HG03521 (cell line): ENCODE data around the gene ZNF430.
"Not testable (repeated sequence)": the region's sequence is repeated elsewhere in the genome, so short reads cannot be mapped to it uniquely, and the experiment has no call there.

Experiments used
- ATAC-seq: cut with Tn5 transposase; IDR thresholded peaks from one replicate; pipeline ENCODE4 v1.9.1; 2021; ENCODE audit warnings: mild to moderate bottlenecking, moderate library complexity; ENCODE audit not compliant: unreplicated experiment

The ZNF430 gene

DNA sequence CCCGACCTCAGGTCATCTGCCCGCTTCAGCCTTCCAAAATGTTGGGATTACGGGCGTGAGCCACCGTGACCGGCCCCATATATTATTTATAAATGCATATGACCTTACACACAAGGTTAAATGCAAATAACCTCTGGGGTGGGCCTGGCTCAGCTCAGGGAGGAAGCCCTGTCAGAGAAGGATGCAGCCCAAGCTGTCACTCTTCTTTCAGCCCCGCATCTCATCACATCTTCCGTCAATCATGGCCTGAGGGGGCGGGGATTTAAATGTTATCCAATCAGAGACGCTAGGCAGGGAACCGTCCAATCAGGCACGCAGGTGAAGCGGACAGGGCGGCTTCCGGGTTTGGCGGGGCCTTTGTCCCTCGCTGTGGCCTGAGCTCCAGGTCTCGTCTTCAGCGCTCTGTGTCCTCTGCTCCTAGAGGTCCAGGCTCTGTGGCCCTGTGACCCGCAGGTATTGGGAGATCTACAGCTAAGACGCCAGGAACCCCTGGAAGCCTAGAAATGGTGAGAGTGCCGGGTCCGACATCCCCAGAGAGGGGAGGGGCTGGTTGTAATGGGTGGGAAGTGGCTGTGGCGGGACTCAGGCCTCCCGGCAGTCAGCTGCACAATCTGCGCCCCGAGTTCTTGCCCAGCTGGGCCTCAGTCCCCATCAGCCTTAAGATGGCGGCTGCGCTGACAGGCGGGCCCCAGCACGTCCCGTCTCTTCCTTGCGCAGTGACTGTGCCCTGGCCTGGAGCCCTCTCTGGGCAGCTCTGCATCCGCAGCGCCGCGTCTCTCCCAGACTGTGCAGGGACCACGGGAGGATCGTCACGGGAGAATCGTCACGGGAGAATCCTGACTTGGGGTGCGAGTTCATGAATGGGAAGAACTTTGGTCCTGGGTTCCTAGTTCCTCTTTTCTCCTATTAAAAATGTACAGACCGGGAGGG, at the start of gene ZNF430:
ZNF430 (plus strand) TSS at position 360 of the 930 bp plus-strand sequence; CDS start at position 504, 144 bp downstream.
- peak; percentile 95 for ATAC-seq

GRCh38 chr19:20992788-20993187, 27.7 kb upstream of the ZNF430 start:
- ATAC-seq = not testable (repeated sequence)

- peak; percentile 96 for ATAC-seq
These were observed 20.6 kb upstream of the ZNF430 start for GRCh38 chr19:20999731-21000352.

DNA sequence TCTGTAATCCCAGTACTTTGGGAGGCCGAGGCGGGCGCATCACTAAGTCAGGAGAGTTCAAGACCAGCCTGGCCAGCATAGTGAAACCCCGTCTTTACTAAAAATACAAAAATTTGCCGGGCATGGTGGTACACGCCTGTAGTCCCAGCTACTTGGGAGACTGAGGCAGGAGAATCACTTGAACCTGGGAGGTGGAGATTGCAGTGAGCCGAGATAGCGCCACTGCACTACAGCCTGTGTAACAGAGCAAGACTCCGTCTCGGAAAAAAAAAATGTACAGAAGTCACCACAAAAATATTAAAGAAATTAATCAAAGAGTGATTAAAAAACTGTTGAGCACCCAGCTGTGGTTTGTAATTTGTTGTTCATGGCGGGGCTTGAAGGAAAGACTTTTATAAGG, 781 bp downstream of the ZNF430 start:
- not testable (repeated sequence) for ATAC-seq

GRCh38 chr19:21022996-21023395, 2.5 kb downstream of the ZNF430 start:
- ATAC-seq = no peak

- ATAC-seq = no peak
These were observed 3.4 kb downstream of the ZNF430 start for GRCh38 chr19:21023901-21024300.

DNA sequence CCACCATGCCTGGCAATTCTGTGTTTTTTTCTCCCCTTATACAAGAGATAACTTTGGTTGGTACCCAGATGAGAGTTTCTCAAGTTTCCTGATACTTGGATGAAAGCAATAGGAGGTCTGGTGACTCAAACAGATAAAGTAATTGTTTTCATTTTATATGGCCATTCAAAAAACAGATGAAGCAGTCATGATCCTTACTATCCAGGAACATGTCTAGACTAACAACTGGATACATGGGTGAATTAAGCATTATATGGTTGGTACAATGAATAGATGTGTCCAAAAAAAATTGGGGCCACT, 8.5 kb downstream of the ZNF430 start:
- no peak for ATAC-seq

DNA sequence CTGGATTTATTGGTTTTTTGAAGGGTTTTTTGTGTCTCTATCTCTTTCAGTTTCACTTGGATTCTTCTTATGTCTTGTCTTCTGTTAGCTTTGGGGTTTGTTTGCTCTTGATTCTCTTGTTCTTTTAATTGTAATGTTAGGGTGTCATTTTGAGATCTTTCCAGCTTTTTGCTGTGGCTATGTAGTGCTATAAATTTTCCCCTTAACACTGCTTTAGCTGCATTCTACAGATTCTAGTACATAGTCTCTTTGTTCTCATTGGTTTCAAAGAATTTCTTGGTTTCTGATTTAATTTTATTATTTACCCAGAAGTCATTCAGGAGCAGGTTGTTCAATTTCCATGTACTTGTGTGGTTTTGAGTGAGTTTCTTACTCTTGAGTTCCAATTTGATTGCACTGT, 24.6 kb downstream of the ZNF430 start:
- no peak for ATAC-seq

DNA sequence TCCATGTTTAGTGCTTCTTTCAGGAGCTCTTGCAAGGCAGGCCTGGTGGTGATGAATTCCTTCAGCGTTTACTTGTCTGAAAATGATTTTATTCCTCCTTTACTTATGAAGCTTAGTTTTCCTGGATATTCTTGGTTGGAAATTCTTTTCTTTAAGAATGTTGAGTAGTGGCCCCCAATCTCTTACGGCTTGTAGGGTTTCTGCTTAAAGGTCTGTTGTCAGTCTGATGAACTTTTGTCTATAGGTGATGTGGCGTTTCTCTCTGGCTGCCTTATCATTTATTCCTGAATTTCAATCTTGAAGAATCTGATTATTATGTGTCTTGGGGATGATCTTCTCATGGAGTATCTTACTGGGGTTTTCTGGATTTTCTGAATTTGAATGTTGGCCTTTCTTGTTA, 26.0 kb downstream of the ZNF430 start:
- no peak for ATAC-seq

- no peak for ATAC-seq
These were observed 27.3 kb downstream of the ZNF430 start for GRCh38 chr19:21047716-21048115.

DNA sequence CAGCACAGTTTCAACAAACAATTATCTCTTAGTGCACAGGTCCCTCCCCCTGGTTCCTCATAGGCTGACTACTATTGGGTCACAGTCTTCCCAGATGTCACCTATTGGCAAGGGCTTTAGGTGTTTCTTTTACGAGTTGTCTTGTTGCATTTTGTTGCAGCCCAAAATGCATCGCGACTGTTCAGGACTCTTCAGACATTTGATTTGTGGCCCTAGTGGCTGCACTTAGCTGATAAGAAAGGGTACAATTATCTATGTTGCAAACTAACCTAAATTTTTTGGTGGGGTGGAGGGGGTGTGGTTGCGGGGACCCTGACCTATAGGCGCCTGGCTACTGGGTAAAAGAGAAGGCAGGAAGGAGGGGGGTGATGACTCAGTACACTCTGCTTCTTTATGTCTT, 32.4 kb downstream of the ZNF430 start:
- no peak for ATAC-seq

GRCh38 chr19:21065336-21065735, 44.9 kb downstream of the ZNF430 start:
- no peak for ATAC-seq

- ATAC-seq = peak; percentile 80
These were observed 61.8 kb downstream of the ZNF430 start, which contains the start of gene ZNF714 for GRCh38 chr19:21082011-21082975. Gene ZNF714 (plus strand): TSS chr19:21082203. CDS start chr19:21098269, 16,066 bp downstream.

DNA sequence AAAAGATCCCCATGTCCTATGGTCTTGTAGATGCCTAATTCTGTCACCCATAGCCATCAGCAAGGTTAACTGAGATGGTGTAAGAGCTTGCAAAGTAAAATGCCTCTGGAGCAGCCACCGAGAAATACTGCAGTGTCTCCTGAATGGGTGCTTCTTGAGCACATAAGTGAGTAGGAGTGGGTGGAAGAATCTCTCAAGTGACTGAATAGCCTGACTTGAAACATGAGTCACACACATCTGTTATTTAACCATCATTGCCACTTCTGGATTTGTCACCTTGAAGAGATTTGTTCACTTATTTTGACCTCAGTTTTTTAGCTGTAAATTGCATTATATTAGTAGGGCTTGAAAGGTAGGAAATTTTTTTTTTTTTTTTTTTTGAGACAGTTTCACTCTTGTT, 63.9 kb downstream of the ZNF430 start:
- ATAC-seq = no peak

- ATAC-seq = no peak
These were observed 67.4 kb downstream of the ZNF430 start for GRCh38 chr19:21087871-21088270.

DNA sequence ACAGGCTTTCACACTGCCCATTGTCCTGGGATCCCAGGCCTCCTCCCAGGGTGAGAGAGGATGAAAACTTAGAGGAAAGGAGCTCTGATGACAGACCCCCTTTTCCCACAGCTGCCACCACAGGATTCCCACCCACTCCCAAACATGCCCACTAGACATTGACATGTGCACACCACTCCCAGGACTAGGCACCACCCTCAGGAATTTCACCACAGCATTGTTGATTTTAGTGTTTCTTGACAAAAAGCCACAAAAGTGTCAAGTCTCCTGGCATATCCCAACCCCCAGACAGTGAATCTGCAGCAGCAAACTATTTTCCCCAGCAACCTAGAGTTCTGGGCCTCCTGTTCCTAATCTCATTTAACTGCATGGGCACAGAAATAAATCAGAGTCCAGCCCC, 71.7 kb downstream of the ZNF430 start:
- ATAC-seq = no peak

DNA sequence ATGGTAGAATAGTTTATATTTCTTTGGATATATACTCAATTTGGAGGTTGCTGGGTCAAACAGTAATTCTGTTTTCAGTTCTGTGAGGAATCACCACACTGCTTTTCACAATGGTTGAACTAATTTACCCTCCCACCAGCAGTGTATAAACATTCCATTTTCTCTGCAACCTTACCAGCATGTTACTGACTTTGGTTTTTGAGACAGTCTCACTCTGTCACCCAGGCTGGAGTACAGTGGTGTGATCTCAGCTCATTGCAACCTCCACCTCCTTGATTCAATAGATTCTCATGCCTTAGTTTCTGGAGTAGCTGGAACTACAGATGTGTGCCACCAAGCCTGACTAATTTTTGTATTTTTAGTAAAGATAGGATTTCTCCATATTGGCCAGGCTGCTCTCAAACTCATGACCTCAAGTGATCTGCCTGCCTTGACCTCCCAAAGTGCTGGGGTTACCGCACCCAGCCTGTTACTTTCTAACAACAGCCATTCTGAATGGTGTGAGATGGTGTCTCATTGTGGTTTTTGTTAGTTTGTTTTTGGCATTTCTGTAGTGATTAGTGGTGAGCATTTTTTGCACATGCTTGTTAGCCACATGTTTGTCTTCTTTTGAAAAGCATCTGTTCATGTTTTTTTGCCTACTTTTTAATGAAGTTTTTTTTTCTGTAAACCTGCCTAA, 74.0 kb downstream of the ZNF430 start:
- ATAC-seq = no peak

DNA sequence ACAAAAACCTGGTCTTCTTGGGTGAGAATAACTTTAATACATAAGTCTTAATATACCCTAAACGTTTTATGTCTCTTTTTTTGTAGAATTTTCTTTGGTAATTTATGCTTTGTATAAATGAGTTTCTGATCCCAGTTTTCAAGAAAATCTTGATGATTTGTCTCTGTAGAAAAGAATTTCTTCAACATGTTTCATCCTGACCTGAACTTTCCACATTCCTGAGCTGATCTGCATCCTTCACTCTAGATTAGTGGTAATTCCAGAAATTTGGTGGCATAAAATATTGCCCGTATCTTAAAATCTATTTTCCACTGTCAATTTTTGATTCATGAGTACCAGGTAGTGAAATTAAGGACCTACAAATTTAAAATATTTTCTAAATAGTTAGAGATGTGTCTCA, 77.8 kb downstream of the ZNF430 start:
- no peak for ATAC-seq

- ATAC-seq = no peak
These were observed 81.2 kb downstream of the ZNF430 start for GRCh38 chr19:21101521-21102242.

DNA sequence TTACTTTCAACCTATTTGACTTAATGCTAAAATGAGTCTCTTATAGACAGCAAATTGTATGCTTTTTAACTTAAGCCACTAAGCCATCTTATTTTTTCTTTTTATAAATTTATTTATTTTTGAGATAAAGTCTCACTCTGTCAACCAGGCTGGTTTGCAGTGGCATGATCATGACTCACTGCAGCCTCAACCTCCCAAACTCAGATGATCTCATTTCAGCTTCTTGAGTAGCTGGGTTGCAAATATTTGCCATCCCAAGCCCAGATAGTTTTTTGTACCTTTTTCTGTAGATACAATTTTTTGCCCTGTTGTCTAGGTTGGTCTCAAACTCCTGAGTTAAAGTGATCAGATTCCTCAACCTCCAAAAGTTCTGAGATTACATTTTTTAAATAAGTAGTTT, 88.7 kb downstream of the ZNF430 start:
- ATAC-seq = no peak
